Cortex of kidney (tissue), 1 donor: Measurements from ENCODE around the gene ECM2.

Experiments used
- DNase-seq: peaks from one replicate; lab custom pipeline; 2025; lab: John Stamatoyannopoulos, UW

The ECM2 gene

GRCh38 chr9:92527832-92528521 lies 7.8 kb downstream of the ECM2 start:
- no peak for DNase-seq

- DNase-seq = no peak
Measured at GRCh38 chr9:92527291-92527828, 8.4 kb downstream of the ECM2 start.

GRCh38 chr9:92525306-92525705 lies 10.5 kb downstream of the ECM2 start:
- DNase-seq = no peak

- DNase-seq = no peak
Measured at GRCh38 chr9:92524881-92525280, 10.9 kb downstream of the ECM2 start.

GRCh38 chr9:92522983-92523970 lies 12.5 kb downstream of the ECM2 start:
- no peak for DNase-seq

- DNase-seq = no peak
Measured at GRCh38 chr9:92520837-92521236, 15.0 kb downstream of the ECM2 start.

GRCh38 chr9:92518199-92518598 lies 17.6 kb downstream of the ECM2 start:
- DNase-seq = no peak

- no peak for DNase-seq
Measured at GRCh38 chr9:92517046-92517445, 18.7 kb downstream of the ECM2 start.

GRCh38 chr9:92516521-92516920 lies 19.3 kb downstream of the ECM2 start:
- DNase-seq = no peak

- DNase-seq = no peak
Measured at GRCh38 chr9:92514635-92515034, 21.2 kb downstream of the ECM2 start.

- DNase-seq = no peak
Measured at GRCh38 chr9:92513349-92513748, 22.4 kb downstream of the ECM2 start.

- DNase-seq = no peak
Measured at GRCh38 chr9:92512622-92513021, 23.2 kb downstream of the ECM2 start.

- no peak for DNase-seq
Measured at GRCh38 chr9:92510747-92511146, 25.0 kb downstream of the ECM2 start.

GRCh38 chr9:92509050-92509449 lies 26.7 kb downstream of the ECM2 start:
- no peak for DNase-seq

- DNase-seq = no peak
Measured at GRCh38 chr9:92508018-92508820, 27.6 kb downstream of the ECM2 start.

GRCh38 chr9:92507496-92507895 lies 28.3 kb downstream of the ECM2 start:
- no peak for DNase-seq

GRCh38 chr9:92507005-92507404 lies 28.8 kb downstream of the ECM2 start:
- no peak for DNase-seq

GRCh38 chr9:92506184-92506857 lies 29.5 kb downstream of the ECM2 start:
- no peak for DNase-seq

- no peak for DNase-seq
Measured at GRCh38 chr9:92504881-92505280, 30.9 kb downstream of the ECM2 start.

GRCh38 chr9:92503156-92503555 lies 32.6 kb downstream of the ECM2 start:
- no peak for DNase-seq

GRCh38 chr9:92501671-92502393 lies 34.0 kb downstream of the ECM2 start:
- no peak for DNase-seq
